Inferior parietal cortex (tissue), 1 donor: ENCODE results near the gene PFKP.

ENCODE experiments used
- DNase-seq: peaks from one replicate; pipeline ENCODE4 v3.0.0-alpha.2; 2016; ENCODE audit errors: extremely low spot score

The PFKP gene

GRCh38 chr10:3115685-3116084, 48.3 kb downstream of the PFKP start:
- no peak for DNase-seq

GRCh38 chr10:3116508-3117100, 49.3 kb downstream of the PFKP start:
- DNase-seq = no peak

GRCh38 chr10:3117486-3117885, 50.1 kb downstream of the PFKP start:
- DNase-seq = no peak

GRCh38 chr10:3118641-3119091, 51.3 kb downstream of the PFKP start:
- DNase-seq = no peak

- no peak for DNase-seq
Measured at GRCh38 chr10:3119796-3120459, 52.6 kb downstream of the PFKP start.

- DNase-seq = no peak
Measured at GRCh38 chr10:3122034-3122433, 54.7 kb downstream of the PFKP start.

- no peak for DNase-seq
Measured at GRCh38 chr10:3122486-3123205, 55.3 kb downstream of the PFKP start.

- DNase-seq = no peak
Measured at GRCh38 chr10:3123571-3124411, 56.4 kb downstream of the PFKP start.

GRCh38 chr10:3124412-3125175, 57.2 kb downstream of the PFKP start:
- DNase-seq = no peak

- no peak for DNase-seq
Measured at GRCh38 chr10:3125527-3126170, 58.3 kb downstream of the PFKP start.

- DNase-seq = no peak
Measured at GRCh38 chr10:3126249-3126648, 58.9 kb downstream of the PFKP start.

- DNase-seq = no peak
Measured at GRCh38 chr10:3126741-3127346, 59.5 kb downstream of the PFKP start.

GRCh38 chr10:3127921-3128320, 60.6 kb downstream of the PFKP start:
- no peak for DNase-seq

- no peak for DNase-seq
Measured at GRCh38 chr10:3128379-3129130, 61.2 kb downstream of the PFKP start.

- no peak for DNase-seq
Measured at GRCh38 chr10:3129581-3130340, 62.4 kb downstream of the PFKP start.

- no peak for DNase-seq
Measured at GRCh38 chr10:3131098-3131497, 63.8 kb downstream of the PFKP start.

GRCh38 chr10:3132036-3133025, 65.0 kb downstream of the PFKP start:
- DNase-seq = no peak

- no peak for DNase-seq
Measured at GRCh38 chr10:3133948-3134347, 66.6 kb downstream of the PFKP start.
